DOHH2 (cell line): Measurements from ENCODE around the gene TIMELESS.

ENCODE experiments used
- EZH2phosphoT487 ChIP-seq: fragments of 200-600 bp; sonication (generic); IDR thresholded peaks from 2 replicates; pipeline ENCODE4 v1.6.1; 2017; ENCODE audit warnings: borderline replicate concordance, mild to moderate bottlenecking, antibody characterized with exemption, low read length, moderate library complexity, mixed read lengths
- TF ChIP-seq, protein P1 (sequence below): fragments of 200-600 bp; sonication (generic); IDR thresholded peaks from one replicate; pipeline ENCODE4 v1.5.1; 2014; ENCODE audit warnings: antibody characterized with exemption, mild to moderate bottlenecking, low read depth, low read length; ENCODE audit not compliant: poor library complexity, severe bottlenecking

DNA sequence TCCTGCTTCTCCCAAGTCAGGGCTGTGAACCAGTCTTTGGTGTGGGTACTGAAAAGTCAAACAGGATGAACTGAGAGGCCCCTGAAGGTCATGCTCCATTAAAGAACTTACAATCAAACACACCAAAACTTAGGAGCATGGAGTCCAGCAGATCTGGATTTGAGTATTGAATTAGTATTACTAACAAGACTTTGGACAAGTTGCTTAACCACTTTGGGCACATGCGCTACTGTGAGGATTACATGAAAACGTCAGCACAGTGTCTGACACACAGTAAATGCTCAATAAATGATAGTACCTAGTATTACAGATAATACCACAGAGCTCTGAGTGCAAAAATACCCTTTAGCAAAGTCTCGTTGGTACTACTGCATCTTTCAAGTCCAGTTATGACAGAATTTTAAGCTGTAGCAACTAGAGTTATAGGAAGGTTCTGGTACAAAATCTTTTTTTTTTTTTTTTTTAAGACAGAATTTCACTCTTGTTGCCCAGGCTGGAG is 23.2 kb downstream of the TIMELESS start:
- TF ChIP-seq, protein P1, sequence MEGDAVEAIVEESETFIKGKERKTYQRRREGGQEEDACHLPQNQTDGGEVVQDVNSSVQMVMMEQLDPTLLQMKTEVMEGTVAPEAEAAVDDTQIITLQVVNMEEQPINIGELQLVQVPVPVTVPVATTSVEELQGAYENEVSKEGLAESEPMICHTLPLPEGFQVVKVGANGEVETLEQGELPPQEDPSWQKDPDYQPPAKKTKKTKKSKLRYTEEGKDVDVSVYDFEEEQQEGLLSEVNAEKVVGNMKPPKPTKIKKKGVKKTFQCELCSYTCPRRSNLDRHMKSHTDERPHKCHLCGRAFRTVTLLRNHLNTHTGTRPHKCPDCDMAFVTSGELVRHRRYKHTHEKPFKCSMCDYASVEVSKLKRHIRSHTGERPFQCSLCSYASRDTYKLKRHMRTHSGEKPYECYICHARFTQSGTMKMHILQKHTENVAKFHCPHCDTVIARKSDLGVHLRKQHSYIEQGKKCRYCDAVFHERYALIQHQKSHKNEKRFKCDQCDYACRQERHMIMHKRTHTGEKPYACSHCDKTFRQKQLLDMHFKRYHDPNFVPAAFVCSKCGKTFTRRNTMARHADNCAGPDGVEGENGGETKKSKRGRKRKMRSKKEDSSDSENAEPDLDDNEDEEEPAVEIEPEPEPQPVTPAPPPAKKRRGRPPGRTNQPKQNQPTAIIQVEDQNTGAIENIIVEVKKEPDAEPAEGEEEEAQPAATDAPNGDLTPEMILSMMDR: no peak
- no peak for TF ChIP-seq EZH2phosphoT487
